ENCODE results near the gene ACTL8.

Gene ACTL8

DNA sequence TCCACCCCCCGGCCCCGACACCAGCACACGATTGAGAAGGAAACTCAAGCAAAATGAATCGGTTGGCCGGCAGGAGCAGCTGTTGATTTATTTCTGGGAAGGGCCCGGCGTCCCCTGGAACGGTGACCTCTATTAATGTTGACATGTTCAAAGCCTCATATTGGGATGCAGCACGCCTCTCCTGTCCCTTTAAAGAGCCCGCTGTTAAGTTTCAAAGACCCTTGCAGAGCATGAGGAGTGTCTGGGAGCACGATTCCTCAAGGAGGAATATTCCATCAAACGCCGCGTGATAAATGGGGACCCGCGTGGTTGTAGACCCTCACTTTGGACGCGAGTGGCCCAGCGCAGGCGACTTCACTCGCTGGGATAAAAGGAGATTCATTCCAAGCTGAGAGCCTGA lies 21.5 kb upstream of the ACTL8 start:
- Histone ChIP-seq H3K9me3 (ENCODE audit: control insufficient read depth, low read length) (no peaks in the 10 kb centered on the region), H3K36me3 (ENCODE audit: control insufficient read depth, insufficient read depth, low read length) (no peaks in the 10 kb centered on the region), H3K4me3 (ENCODE audit: insufficient read depth, low read depth, low read length, poor library complexity, severe bottlenecking) (no peak overlapping the region), H3K4me1 (ENCODE audit: control insufficient read depth, insufficient read depth, low read length, poor library complexity, severe bottlenecking) (no peaks in the 10 kb centered on the region), H3K27me3 (replicated peaks; ENCODE audit: control insufficient read depth, insufficient read depth, low read length, poor library complexity, severe bottlenecking) (no peaks in the 10 kb centered on the region), H3K27ac (ENCODE audit: insufficient read depth, low read length, poor library complexity, severe bottlenecking) (no peak overlapping the region)
- no peak for DNase-seq

DNA sequence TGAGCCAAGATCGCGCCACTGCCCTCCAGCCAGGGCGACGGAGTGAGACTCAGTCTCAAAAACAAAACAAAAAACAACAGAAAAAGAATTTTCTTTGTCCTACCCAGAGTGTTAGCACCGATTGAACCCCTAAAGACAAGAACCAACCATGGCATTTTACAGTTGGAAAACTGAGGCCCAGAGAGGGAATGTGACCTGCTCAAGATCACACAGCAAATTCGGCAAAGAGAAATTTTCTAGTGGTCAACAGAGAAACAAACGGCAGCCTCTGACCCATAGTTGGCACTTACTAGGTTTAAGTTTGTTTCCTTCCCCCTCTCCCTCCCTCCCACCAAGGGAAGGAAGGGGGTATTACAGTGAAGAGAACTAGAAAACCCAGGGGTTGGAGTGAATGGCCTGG lies 20.5 kb upstream of the ACTL8 start:
- Histone ChIP-seq H3K36me3 (ENCODE audit: control insufficient read depth, insufficient read depth, low read length) (no peaks in the 10 kb centered on the region), H3K9me3 (ENCODE audit: control insufficient read depth, low read length) (no peaks in the 10 kb centered on the region), H3K27me3 (replicated peaks; ENCODE audit: control insufficient read depth, insufficient read depth, low read length, poor library complexity, severe bottlenecking) (no peaks in the 10 kb centered on the region), H3K4me1 (ENCODE audit: control insufficient read depth, insufficient read depth, low read length, poor library complexity, severe bottlenecking) (no peaks in the 10 kb centered on the region), H3K27ac (ENCODE audit: insufficient read depth, low read length, poor library complexity, severe bottlenecking) (no peak overlapping the region), H3K4me3 (ENCODE audit: insufficient read depth, low read depth, low read length, poor library complexity, severe bottlenecking) (no peak overlapping the region)
- no peak for DNase-seq

DNA sequence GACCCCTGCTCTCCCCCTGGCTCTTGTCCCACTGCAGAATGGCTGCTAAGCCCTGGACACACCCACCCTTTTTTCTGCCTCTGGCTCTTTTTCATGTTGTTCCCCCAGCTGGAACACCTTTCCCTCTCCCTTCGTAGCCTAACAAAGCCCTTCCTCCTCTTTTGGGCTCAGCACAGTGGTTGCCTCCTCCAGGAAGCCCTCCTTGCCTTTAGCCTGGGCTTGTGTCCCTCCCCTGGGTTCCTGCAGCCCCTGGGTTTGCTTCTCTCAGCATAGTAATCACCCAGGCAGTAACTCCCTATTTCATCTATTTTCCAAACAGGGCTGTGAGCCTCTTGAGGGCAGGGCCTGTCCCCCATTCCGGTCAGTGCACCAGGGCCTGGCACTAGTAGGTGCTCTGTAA lies 19.8 kb upstream of the ACTL8 start:
- H3K27ac ChIP-seq (ENCODE audit: insufficient read depth, low read length, poor library complexity, severe bottlenecking), result no peak overlapping the region
- H3K36me3 ChIP-seq (ENCODE audit: control insufficient read depth, insufficient read depth, low read length), result no peaks in the 10 kb centered on the region
- H3K27me3 ChIP-seq (replicated peaks; ENCODE audit: control insufficient read depth, insufficient read depth, low read length, poor library complexity, severe bottlenecking), result no peaks in the 10 kb centered on the region
- DNase-seq, result no peak
- no peak overlapping the region for H3K4me3 ChIP-seq (ENCODE audit: insufficient read depth, low read depth, low read length, poor library complexity, severe bottlenecking)
- H3K4me1 ChIP-seq (ENCODE audit: control insufficient read depth, insufficient read depth, low read length, poor library complexity, severe bottlenecking), result no peaks in the 10 kb centered on the region
- no peaks in the 10 kb centered on the region for H3K9me3 ChIP-seq (ENCODE audit: control insufficient read depth, low read length)

DNA sequence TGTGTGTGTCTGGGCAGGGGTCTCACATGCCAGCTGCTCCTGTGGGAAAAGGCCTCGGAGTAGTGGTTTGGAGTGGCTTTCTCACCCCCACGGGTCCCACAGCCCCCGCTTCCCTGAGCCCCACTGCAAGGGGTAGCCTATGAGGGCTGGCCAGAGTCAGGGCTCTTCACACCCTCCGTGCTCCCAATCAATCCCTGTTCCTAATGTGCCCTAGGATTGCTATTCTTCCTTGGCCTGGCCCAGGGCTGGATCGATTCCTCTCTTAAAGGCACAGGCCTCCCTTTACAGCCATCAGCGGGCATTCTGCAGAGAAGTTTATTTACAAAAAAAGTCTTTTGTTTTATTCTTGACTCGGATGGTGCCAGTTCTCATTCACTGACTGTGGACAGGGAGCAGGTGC lies 19.3 kb upstream of the ACTL8 start:
- DNase-seq, result no peak
- H3K27ac ChIP-seq (ENCODE audit: insufficient read depth, low read length, poor library complexity, severe bottlenecking), result no peak overlapping the region
- no peaks in the 10 kb centered on the region for H3K27me3 ChIP-seq (replicated peaks; ENCODE audit: control insufficient read depth, insufficient read depth, low read length, poor library complexity, severe bottlenecking)
- no peaks in the 10 kb centered on the region for H3K36me3 ChIP-seq (ENCODE audit: control insufficient read depth, insufficient read depth, low read length)
- no peaks in the 10 kb centered on the region for H3K4me1 ChIP-seq (ENCODE audit: control insufficient read depth, insufficient read depth, low read length, poor library complexity, severe bottlenecking)
- no peak overlapping the region for H3K4me3 ChIP-seq (ENCODE audit: insufficient read depth, low read depth, low read length, poor library complexity, severe bottlenecking)
- no peaks in the 10 kb centered on the region for H3K9me3 ChIP-seq (ENCODE audit: control insufficient read depth, low read length)

DNA sequence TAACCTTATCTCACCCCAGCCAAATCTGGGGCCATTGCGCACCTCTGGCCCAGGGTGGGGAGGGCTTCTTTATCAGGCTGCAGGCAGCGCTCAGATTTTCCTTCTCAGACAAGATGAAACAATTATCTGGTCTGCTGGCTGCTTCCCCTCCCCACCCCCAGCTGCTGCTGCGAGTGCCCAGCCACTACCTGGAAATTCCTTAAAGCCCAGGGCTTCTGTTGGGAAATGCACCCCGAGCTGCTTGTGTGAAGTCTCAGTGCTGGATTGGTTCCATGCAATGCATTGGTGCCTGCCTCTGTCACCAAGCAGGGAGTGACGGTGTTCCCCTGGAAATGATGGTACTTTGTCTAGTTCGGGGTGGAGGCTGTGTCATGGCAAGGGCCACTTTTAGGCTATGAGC lies 18.5 kb upstream of the ACTL8 start:
- H3K27me3 ChIP-seq (replicated peaks; ENCODE audit: control insufficient read depth, insufficient read depth, low read length, poor library complexity, severe bottlenecking), result no peaks in the 10 kb centered on the region
- no peak for DNase-seq

DNA sequence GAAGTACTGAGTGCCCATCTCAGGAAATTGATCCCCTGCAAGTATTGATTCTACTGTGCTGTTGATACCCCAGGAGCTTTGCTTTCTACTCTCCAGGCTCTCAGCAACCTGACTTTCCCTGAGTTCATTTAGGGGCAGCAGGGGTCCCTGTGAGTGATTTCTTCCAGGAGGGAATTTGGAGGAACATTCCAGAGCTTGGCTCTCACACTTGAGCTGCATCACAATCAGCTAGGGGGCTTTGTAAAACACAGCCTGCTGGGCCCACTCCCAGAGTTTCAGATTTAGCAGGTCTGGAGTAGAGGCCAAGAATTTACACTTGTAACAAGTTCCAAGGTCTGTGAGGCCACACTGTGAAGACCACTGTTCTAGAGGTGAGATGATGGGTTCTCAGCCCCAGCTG lies 16.1 kb upstream of the ACTL8 start:
- no peak for DNase-seq
- H3K9me3 ChIP-seq (ENCODE audit: control insufficient read depth, low read length), result no peaks in the 10 kb centered on the region
- H3K4me3 ChIP-seq (ENCODE audit: insufficient read depth, low read depth, low read length, poor library complexity, severe bottlenecking), result no peak overlapping the region
- no peaks in the 10 kb centered on the region for H3K4me1 ChIP-seq (ENCODE audit: control insufficient read depth, insufficient read depth, low read length, poor library complexity, severe bottlenecking)
- no peak overlapping the region for H3K27ac ChIP-seq (ENCODE audit: insufficient read depth, low read length, poor library complexity, severe bottlenecking)
- H3K36me3 ChIP-seq (ENCODE audit: control insufficient read depth, insufficient read depth, low read length), result no peaks in the 10 kb centered on the region
- no peaks in the 10 kb centered on the region for H3K27me3 ChIP-seq (replicated peaks; ENCODE audit: control insufficient read depth, insufficient read depth, low read length, poor library complexity, severe bottlenecking)

More for the DNA sequence above, 18.5 kb upstream of the ACTL8 start:
- Histone ChIP-seq H3K4me1 (ENCODE audit: control insufficient read depth, insufficient read depth, low read length, poor library complexity, severe bottlenecking) (no peaks in the 10 kb centered on the region), H3K27ac (ENCODE audit: insufficient read depth, low read length, poor library complexity, severe bottlenecking) (no peak overlapping the region), H3K9me3 (ENCODE audit: control insufficient read depth, low read length) (no peaks in the 10 kb centered on the region), H3K36me3 (ENCODE audit: control insufficient read depth, insufficient read depth, low read length) (no peaks in the 10 kb centered on the region), H3K4me3 (ENCODE audit: insufficient read depth, low read depth, low read length, poor library complexity, severe bottlenecking) (no peak overlapping the region)

DNA sequence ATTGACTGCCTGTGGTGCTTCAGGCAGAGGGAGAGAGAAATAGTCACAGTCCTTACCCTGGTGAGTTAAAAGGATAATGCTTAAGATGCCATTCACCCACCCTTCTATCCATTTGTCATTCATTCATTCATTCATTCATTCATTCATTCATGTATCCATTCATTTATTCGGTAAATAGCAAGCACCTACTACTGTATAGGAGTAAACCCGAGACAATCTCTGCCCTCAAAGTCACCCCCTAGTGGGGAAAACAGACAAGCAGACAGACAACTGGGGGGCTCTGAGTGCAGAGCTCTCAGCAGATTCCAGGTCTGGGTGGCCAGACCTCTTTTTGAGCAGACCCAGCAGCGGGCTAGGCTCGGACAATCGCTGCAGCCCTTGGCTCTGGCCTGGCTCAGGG lies 14.1 kb upstream of the ACTL8 start:
- Histone ChIP-seq H3K27ac (ENCODE audit: insufficient read depth, low read length, poor library complexity, severe bottlenecking) (no peak overlapping the region), H3K9me3 (ENCODE audit: control insufficient read depth, low read length) (no peaks in the 10 kb centered on the region), H3K27me3 (replicated peaks; ENCODE audit: control insufficient read depth, insufficient read depth, low read length, poor library complexity, severe bottlenecking) (no peaks in the 10 kb centered on the region)

DNA sequence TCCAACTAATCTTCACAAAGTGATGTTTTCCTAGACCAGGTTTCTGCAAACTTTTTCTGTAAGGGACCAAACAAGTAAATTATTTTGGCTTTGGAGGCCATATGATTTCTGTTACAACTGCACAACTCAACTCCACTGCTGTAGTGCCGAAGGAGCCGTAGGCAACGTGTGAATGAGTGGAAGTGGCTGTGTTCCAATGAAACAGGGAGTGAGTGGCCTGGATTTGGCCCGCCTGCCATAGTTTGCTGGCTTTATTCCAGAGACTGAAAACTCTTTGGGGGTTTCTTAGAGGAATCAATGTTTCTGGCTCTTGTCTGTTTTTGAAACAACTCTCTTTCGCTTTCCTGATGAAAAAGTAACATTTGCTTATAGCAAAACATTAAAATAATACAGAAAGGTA lies 12.6 kb upstream of the ACTL8 start:
- no peaks in the 10 kb centered on the region for H3K27me3 ChIP-seq (replicated peaks; ENCODE audit: control insufficient read depth, insufficient read depth, low read length, poor library complexity, severe bottlenecking)
- H3K9me3 ChIP-seq (ENCODE audit: control insufficient read depth, low read length), result no peaks in the 10 kb centered on the region
- H3K36me3 ChIP-seq (ENCODE audit: control insufficient read depth, insufficient read depth, low read length), result no peaks in the 10 kb centered on the region
- no peak overlapping the region for H3K4me3 ChIP-seq (ENCODE audit: insufficient read depth, low read depth, low read length, poor library complexity, severe bottlenecking)
- no peak for DNase-seq
- H3K27ac ChIP-seq (ENCODE audit: insufficient read depth, low read length, poor library complexity, severe bottlenecking), result no peak overlapping the region
- H3K4me1 ChIP-seq (ENCODE audit: control insufficient read depth, insufficient read depth, low read length, poor library complexity, severe bottlenecking), result no peaks in the 10 kb centered on the region

More for the DNA sequence above, 14.1 kb upstream of the ACTL8 start:
- no peak for DNase-seq
- Histone ChIP-seq H3K36me3 (ENCODE audit: control insufficient read depth, insufficient read depth, low read length) (no peaks in the 10 kb centered on the region), H3K4me3 (ENCODE audit: insufficient read depth, low read depth, low read length, poor library complexity, severe bottlenecking) (no peak overlapping the region), H3K4me1 (ENCODE audit: control insufficient read depth, insufficient read depth, low read length, poor library complexity, severe bottlenecking) (no peaks in the 10 kb centered on the region)

DNA sequence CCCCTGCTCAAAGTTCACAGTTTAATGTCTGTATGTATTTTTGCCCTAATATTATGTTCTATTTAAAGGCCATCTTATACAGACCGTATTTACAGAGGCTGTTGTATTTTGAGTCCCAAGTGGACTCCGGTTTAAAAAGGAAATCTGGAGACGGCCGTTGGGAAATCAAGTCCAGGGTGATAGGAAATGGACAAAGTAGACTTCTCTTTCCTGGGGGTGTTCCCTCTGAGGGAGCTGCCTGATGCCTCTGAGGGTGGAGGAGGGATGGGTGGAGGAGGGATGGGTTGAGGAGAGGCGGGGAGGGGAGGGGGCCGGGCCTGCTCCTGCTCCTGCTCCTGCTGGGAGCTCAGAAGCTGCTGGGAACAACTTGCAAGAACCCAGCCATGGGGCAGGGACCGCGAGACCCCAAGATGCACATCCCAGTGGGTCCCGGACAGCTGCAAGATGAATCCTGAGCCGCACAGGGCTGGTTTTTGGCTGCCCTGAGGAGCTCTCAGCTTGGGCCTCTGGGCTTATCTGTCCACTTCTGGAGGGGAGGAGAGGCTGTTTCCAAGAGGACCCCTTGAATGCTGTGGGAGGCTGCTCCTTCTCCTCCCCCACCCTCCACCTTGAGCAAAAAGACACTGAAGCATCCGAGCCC lies 12.0 kb upstream of the ACTL8 start:
- H3K27ac ChIP-seq (ENCODE audit: insufficient read depth, low read length, poor library complexity, severe bottlenecking), result no peak overlapping the region
- H3K4me1 ChIP-seq (ENCODE audit: control insufficient read depth, insufficient read depth, low read length, poor library complexity, severe bottlenecking), result no peaks in the 10 kb centered on the region
- H3K36me3 ChIP-seq (ENCODE audit: control insufficient read depth, insufficient read depth, low read length), result no peaks in the 10 kb centered on the region
- no peak for DNase-seq
- no peak overlapping the region for H3K4me3 ChIP-seq (ENCODE audit: insufficient read depth, low read depth, low read length, poor library complexity, severe bottlenecking)
- no peaks in the 10 kb centered on the region for H3K9me3 ChIP-seq (ENCODE audit: control insufficient read depth, low read length)
- no peaks in the 10 kb centered on the region for H3K27me3 ChIP-seq (replicated peaks; ENCODE audit: control insufficient read depth, insufficient read depth, low read length, poor library complexity, severe bottlenecking)

DNA sequence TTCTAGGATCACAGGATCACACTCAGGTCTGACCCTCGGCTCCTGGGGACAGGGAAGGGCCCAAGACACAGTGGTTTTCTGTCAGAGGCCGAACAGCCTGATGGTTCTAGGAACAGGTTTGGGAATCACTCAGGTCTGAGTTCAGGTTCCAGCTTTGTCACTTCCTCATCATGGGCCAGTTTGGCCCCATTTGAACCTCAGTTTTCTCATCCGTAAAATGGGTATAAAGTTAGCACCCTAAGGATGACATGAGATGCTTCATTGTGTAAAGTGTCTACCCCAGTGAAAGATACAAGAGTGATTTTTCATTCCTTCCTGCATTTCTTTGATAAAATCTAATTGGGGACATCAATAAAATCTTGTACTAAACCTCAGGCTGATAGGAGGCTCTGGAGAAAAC lies 11.2 kb upstream of the ACTL8 start:
- H3K4me1 ChIP-seq (ENCODE audit: control insufficient read depth, insufficient read depth, low read length, poor library complexity, severe bottlenecking), result no peaks in the 10 kb centered on the region
- no peaks in the 10 kb centered on the region for H3K27me3 ChIP-seq (replicated peaks; ENCODE audit: control insufficient read depth, insufficient read depth, low read length, poor library complexity, severe bottlenecking)
- no peak overlapping the region for H3K27ac ChIP-seq (ENCODE audit: insufficient read depth, low read length, poor library complexity, severe bottlenecking)
- no peak overlapping the region for H3K4me3 ChIP-seq (ENCODE audit: insufficient read depth, low read depth, low read length, poor library complexity, severe bottlenecking)
- no peaks in the 10 kb centered on the region for H3K9me3 ChIP-seq (ENCODE audit: control insufficient read depth, low read length)
- no peak for DNase-seq
- no peaks in the 10 kb centered on the region for H3K36me3 ChIP-seq (ENCODE audit: control insufficient read depth, insufficient read depth, low read length)
